Measurements from ENCODE around the gene ZNF468.
"Not testable (repeated sequence)": the region's sequence is repeated elsewhere in the genome, so short reads cannot be mapped to it uniquely, and the experiment has no call there.

DNA sequence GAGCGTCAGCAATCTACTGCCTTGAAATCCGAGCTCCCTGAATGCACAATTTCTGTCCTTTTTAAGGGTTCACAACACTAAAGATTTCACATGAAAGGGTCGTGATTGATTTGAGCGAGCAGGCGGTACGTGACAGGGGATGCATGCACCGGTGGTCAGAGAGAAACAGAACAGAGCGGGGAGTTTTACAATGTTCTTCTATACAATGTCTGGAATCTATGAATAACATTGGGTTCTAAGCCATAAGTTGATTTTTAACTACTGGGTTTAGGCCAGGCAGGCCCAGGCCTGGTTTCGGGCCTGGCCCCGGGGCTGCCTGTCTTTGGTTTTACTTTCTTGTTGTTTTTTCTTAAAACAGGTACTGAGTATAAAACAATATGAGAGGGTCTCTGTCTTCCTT is 41.2 kb upstream of the ZNF468 start:
- TF ChIP-seq POLR2A, POLR2AphosphoS5 (IDR thresholded peaks at IDR 0.05): not testable (repeated sequence)
- TF ChIP-seq, protein P1, sequence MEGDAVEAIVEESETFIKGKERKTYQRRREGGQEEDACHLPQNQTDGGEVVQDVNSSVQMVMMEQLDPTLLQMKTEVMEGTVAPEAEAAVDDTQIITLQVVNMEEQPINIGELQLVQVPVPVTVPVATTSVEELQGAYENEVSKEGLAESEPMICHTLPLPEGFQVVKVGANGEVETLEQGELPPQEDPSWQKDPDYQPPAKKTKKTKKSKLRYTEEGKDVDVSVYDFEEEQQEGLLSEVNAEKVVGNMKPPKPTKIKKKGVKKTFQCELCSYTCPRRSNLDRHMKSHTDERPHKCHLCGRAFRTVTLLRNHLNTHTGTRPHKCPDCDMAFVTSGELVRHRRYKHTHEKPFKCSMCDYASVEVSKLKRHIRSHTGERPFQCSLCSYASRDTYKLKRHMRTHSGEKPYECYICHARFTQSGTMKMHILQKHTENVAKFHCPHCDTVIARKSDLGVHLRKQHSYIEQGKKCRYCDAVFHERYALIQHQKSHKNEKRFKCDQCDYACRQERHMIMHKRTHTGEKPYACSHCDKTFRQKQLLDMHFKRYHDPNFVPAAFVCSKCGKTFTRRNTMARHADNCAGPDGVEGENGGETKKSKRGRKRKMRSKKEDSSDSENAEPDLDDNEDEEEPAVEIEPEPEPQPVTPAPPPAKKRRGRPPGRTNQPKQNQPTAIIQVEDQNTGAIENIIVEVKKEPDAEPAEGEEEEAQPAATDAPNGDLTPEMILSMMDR (IDR thresholded peaks at IDR 0.05) = not testable (repeated sequence)

Data from prostate gland (tissue), 2 donors.